Body of pancreas (tissue), 4 donors: ENCODE measurements around the gene SVBP. TPM values are rescaled to one million over a fixed set of nuclear protein-coding genes. Genes with fewer than 3 reads are reported as not detected.

ENCODE experiments used
- ATAC-seq: fragments of 150-250 bp; one replicate; pipeline ENCODE4 v1.9.1; 2016
- DNase-seq, 4 donors: peaks; one replicate each; pipeline ENCODE4 v3.0.0-alpha.2; 2019
- H3K27ac ChIP-seq, 4 donors: fragments of 200-600 bp; sonication (generic); 1 replicate in 3 of 4; 2 replicates in 1 of 4; pipeline versions ENCODE4 v1.5.1 to v1.6.1; 2016 to 2019; ENCODE audit warnings: mild to moderate bottlenecking in 1 of 4, mixed read lengths in 1 of 4, moderate library complexity in 1 of 4
- H3K27me3 ChIP-seq, 2 donors: fragments of 200-600 bp; sonication (generic); one replicate each; pipeline ENCODE4 v1.6.0; 2016; ENCODE audit warnings: mild to moderate bottlenecking in 1 of 2
- H3K36me3 ChIP-seq, 2 donors: fragments of 200-600 bp; sonication (generic); replicated peaks in 1 of 2; 2 replicates each; pipeline ENCODE4 v1.5.1; 2016; ENCODE audit warnings: low read depth in 2 of 2; ENCODE audit not compliant: insufficient read depth in 1 of 2
- H3K4me1 ChIP-seq: fragments of 200-600 bp; sonication (generic); one replicate; pipeline ENCODE4 v1.6.0; 2016
- H3K4me3 ChIP-seq, 2 donors: fragments of 200-600 bp; sonication (generic); 1 replicate in 1 of 2; 2 replicates in 1 of 2; pipeline ENCODE4 v1.5.1; 2016 to 2019
- H3K9me3 ChIP-seq, 3 donors: fragments of 200-600 bp; sonication (generic); 1 replicate in 2 of 3; 2 replicates in 1 of 3; pipeline ENCODE4 v1.5.1; 2016
- CTCF ChIP-seq, 7 experiments: fragments of 450-650 bp in 4 of 7; fragments of 200-600 bp in 3 of 7; sonication (generic) in 3 of 7; IDR thresholded peaks; one replicate each; pipeline ENCODE4 v1.5.1; 2016 to 2019; ENCODE audit warnings: antibody characterized with exemption in 7 of 7
- POLR2A ChIP-seq, 3 donors: fragments of 450-650 bp; IDR thresholded peaks; one replicate each; pipeline ENCODE4 v1.6.1; 2016; ENCODE audit warnings: antibody characterized with exemption in 3 of 3, mild to moderate bottlenecking in 2 of 3
- WGBS, 2 donors: methylation state at CpG; one replicate each; pipeline ENCODE4 v1.1.5; 2017; 5-methylcytosine and 5-hydroxymethylcytosine counted together
- intact Hi-C: fragments of 100-400 bp; cut with DNase I; formaldehyde crosslinking; loops from one replicate; pipeline ENCODE4 v1.15.1; 2023
- total RNA-seq, 2 donors: library from RNA; depleted of rRNA; stranded (reverse); fragments of >200 nt; gene quantifications; one replicate each; pipeline ENCODE4 v1.1.0, GENCODE V29; 2016

The SVBP gene
- total RNA-seq, 2 donors from 2014 or later: 12.2 to 12.5 TPM

- Histone ChIP-seq H3K27me3 (no peaks in the 10 kb centered on the region), H3K4me1 (no peaks in the 10 kb centered on the region), H3K9me3 (no peaks in the 10 kb centered on the region), H3K36me3 (peaks cover 0 to 7% of the 10 kb centered on the region in 2 donors), H3K27ac (no peak overlapping the region), H3K4me3 (no peak overlapping the region)
- WGBS, 2 donors: 90 to 98% methylated on average over 4 to 6 of the region's 6 CpGs
- no peak for TF ChIP-seq POLR2A (IDR thresholded peaks at IDR 0.05)
- TF ChIP-seq CTCF (IDR thresholded peaks at IDR 0.05): no peak
- intact Hi-C loops: no loop called here
- no peak for DNase-seq
- no peak for ATAC-seq
Observed at GRCh38 chr1:42776502-42776901, 40.7 kb downstream of the SVBP start.

GRCh38 chr1:42774928-42775526, 42.2 kb downstream of the SVBP start:
- H3K27me3 ChIP-seq: no peaks in the 10 kb centered on the region
- TF ChIP-seq POLR2A (IDR thresholded peaks at IDR 0.05): no peak
- no peak overlapping the region for H3K27ac ChIP-seq
- no peak for DNase-seq
- peaks cover 0 to 7% of the 10 kb centered on the region in 2 donors for H3K36me3 ChIP-seq
- intact Hi-C loops: no loop called here
- H3K4me1 ChIP-seq: no peaks in the 10 kb centered on the region
- H3K9me3 ChIP-seq: no peaks in the 10 kb centered on the region
- no peak overlapping the region for H3K4me3 ChIP-seq
- ATAC-seq: no peak
- WGBS, 2 donors: 84 to 89% methylated on average over 5 of the region's 5 CpGs

GRCh38 chr1:42773420-42773819, 43.8 kb downstream of the SVBP start:
- Histone ChIP-seq H3K27ac (no peak overlapping the region), H3K4me3 (no peak overlapping the region), H3K36me3 (peaks cover 0 to 7% of the 10 kb centered on the region in 2 donors), H3K27me3 (no peaks in the 10 kb centered on the region), H3K4me1 (peaks cover 7% of the 10 kb centered on the region), H3K9me3 (no peaks in the 10 kb centered on the region)
- intact Hi-C loops: no loop called here
- DNase-seq (no peak), ATAC-seq (no peak)
- WGBS, 2 donors: 48 to 96% methylated on average over 2 of the region's 2 CpGs
- no peak for TF ChIP-seq CTCF (IDR thresholded peaks at IDR 0.05)
- TF ChIP-seq POLR2A (IDR thresholded peaks at IDR 0.05): no peak

- no peak for DNase-seq
- Histone ChIP-seq H3K36me3 (peaks cover 0 to under 1% of the 10 kb centered on the region in 2 donors), H3K27ac (no peak overlapping the region), H3K9me3 (no peaks in the 10 kb centered on the region), H3K4me1 (peaks cover 23% of the 10 kb centered on the region), H3K4me3 (no peak overlapping the region), H3K27me3 (no peaks in the 10 kb centered on the region)
- ATAC-seq: no peak
- WGBS, 2 donors: 96% methylated on average over 3 of the region's 3 CpGs
- TF ChIP-seq CTCF (IDR thresholded peaks at IDR 0.05) (no peak), POLR2A (IDR thresholded peaks at IDR 0.05) (no peak)
- intact Hi-C loops: loop anchor here (10.0 kb wide), 1 partner anchor 95 kb away; no protein-coding TSS in a partner anchor
Observed at GRCh38 chr1:42769811-42770210, 47.4 kb downstream of the SVBP start.

GRCh38 chr1:42768172-42768571, 49.0 kb downstream of the SVBP start:
- 70 to 75% methylated on average over 2 of the region's 2 CpGs for WGBS, 2 donors
- intact Hi-C loops: loop anchor here (10.0 kb wide), 1 partner anchor 93 kb away; no protein-coding TSS in a partner anchor
- Histone ChIP-seq H3K9me3 (no peaks in the 10 kb centered on the region), H3K27me3 (no peaks in the 10 kb centered on the region), H3K4me3 (no peak overlapping the region), H3K36me3 (no peaks in the 10 kb centered on the region), H3K4me1 (peaks cover 28% of the 10 kb centered on the region), H3K27ac (no peak overlapping the region)
- ATAC-seq: no peak
- DNase-seq: no peak
- no peak for TF ChIP-seq CTCF (IDR thresholded peaks at IDR 0.05)
